Loucy (cell line): ENCODE results near the gene UGT1A9.

ENCODE experiments used
- EZH2phosphoT487 ChIP-seq: fragments of 200-600 bp; IDR thresholded peaks from 2 replicates; pipeline ENCODE4 v1.6.1; 2018; ENCODE audit warnings: antibody characterized with exemption, mild to moderate bottlenecking, moderate library complexity, borderline replicate concordance
- TF ChIP-seq, protein P1 (sequence below): fragments of 200-600 bp; sonication (generic); conservative IDR thresholded peaks from 2 replicates; pipeline ENCODE4 v1.5.1; 2014; ENCODE audit warnings: mild to moderate bottlenecking, antibody characterized with exemption, low read length

GRCh38 chr2:233807966-233808935, 136.6 kb downstream of the UGT1A9 start:
- TF ChIP-seq, protein P1, sequence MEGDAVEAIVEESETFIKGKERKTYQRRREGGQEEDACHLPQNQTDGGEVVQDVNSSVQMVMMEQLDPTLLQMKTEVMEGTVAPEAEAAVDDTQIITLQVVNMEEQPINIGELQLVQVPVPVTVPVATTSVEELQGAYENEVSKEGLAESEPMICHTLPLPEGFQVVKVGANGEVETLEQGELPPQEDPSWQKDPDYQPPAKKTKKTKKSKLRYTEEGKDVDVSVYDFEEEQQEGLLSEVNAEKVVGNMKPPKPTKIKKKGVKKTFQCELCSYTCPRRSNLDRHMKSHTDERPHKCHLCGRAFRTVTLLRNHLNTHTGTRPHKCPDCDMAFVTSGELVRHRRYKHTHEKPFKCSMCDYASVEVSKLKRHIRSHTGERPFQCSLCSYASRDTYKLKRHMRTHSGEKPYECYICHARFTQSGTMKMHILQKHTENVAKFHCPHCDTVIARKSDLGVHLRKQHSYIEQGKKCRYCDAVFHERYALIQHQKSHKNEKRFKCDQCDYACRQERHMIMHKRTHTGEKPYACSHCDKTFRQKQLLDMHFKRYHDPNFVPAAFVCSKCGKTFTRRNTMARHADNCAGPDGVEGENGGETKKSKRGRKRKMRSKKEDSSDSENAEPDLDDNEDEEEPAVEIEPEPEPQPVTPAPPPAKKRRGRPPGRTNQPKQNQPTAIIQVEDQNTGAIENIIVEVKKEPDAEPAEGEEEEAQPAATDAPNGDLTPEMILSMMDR: no peak
- TF ChIP-seq EZH2phosphoT487: no peak
